ENCODE results near the gene SERPINA9. TPM values are rescaled to one million over a fixed set of nuclear protein-coding genes. Genes with fewer than 3 reads are reported as not detected.

The SERPINA9 gene
- total and polyA plus RNA-seq, 2 of the 8 experiments (the other 6 are each of a cell fraction or from before 2014, with no cell fraction given) = not detected

GRCh38 chr14:94426526-94426925 is 49.5 kb downstream of the SERPINA9 start:
- FAIRE-seq (no peak), DNase-seq (ENCODE audit: low read depth in 1 of 2, low spot score in 2 of 2) (no peak)
- H3K27ac ChIP-seq (ENCODE audit: low read depth, low read length) = no peak overlapping the region
- H3K27me3 ChIP-seq (replicated peaks in 1 of 4; ENCODE audit: control insufficient read depth in 3 of 4, extremely low read depth in 1 of 4, insufficient read depth in 3 of 4, low read length in 3 of 4) = no peaks in the 10 kb centered on the region
- H3K14ac ChIP-seq (ENCODE audit: insufficient read length) = no peak overlapping the region
- no peak overlapping the region for H2AK5ac ChIP-seq (ENCODE audit: low read depth, low read length)
- no peak overlapping the region for H4K8ac ChIP-seq (ENCODE audit: extremely low read depth, insufficient read depth, low read length)
- no peaks in the 10 kb centered on the region for H3K36me3 ChIP-seq (ENCODE audit: control insufficient read depth in 2 of 4, insufficient read depth in 4 of 4, low read length in 3 of 4)
- H2BK120ac ChIP-seq (replicated peaks; ENCODE audit: low read depth, low read length) = no peak overlapping the region
- H3K79me1 ChIP-seq (ENCODE audit: low read depth, low read length) = no peaks in the 10 kb centered on the region
- no peak overlapping the region for H2BK20ac ChIP-seq (ENCODE audit: low read length)
- 0 out of 7 replicates have a peak, but pooled peaks cover 0 to 2% (median 0%) of the 10 kb centered on the region in 4 experiments for H3K4me1 ChIP-seq (replicated peaks in 1 of 4; ENCODE audit: control insufficient read depth in 3 of 4, insufficient read depth in 4 of 4, low read length in 3 of 4)
- no peak overlapping the region for H3K4me2 ChIP-seq (ENCODE audit: insufficient read depth in 1 of 2, low read depth in 2 of 2, low read length in 2 of 2)
- CTCF ChIA-PET (ENCODE audit: partially characterized antibody) = interaction anchor here (0.8 to 4.7 kb wide), 5 partner anchors 10 to 123 kb away, joined by 3 to 25 read pairs (median 5); no protein-coding TSS in a partner anchor
- H3K4me3 ChIP-seq (ENCODE audit: extremely low read depth in 1 of 4, insufficient read depth in 2 of 4, low read depth in 3 of 4, low read length in 4 of 4) = no peak overlapping the region
- H4K91ac ChIP-seq (replicated peaks; ENCODE audit: insufficient read length, low read length) = no peak overlapping the region
- 94% methylated on average over 4 of the region's 4 CpGs; no CpG with 5 or more reads in 1 of the 2 experiments for WGBS, 2 experiments (ENCODE audit: extremely low coverage in 1 of 2, insufficient coverage in 1 of 2, insufficient read length in 1 of 2, insufficient replicate concordance in 2 of 2, low coverage in 1 of 2, low lambda C conversion rate in 2 of 2, missing lambda C conversion rate in 1 of 2)
- POLR2A ChIA-PET (ENCODE audit: partially characterized antibody) = no interaction called here
- no peak overlapping the region for H2BK5ac ChIP-seq (ENCODE audit: low read depth, low read length)
- no peak overlapping the region for H3K18ac ChIP-seq (ENCODE audit: extremely low read depth, low read length)
- H4K5ac ChIP-seq (ENCODE audit: insufficient read length, low read depth, low read length) = no peak overlapping the region
- no peak overlapping the region for H2BK15ac ChIP-seq (ENCODE audit: low read length)
- no peak overlapping the region for H3K23ac ChIP-seq (ENCODE audit: insufficient read length)
- no peaks in the 10 kb centered on the region for H3K23me2 ChIP-seq (ENCODE audit: low read depth, low read length)
- H3K9ac ChIP-seq (replicated peaks in 1 of 4; ENCODE audit: extremely low read depth in 1 of 4, low read depth in 3 of 4, low read length in 3 of 4) = no peak overlapping the region
- H2BK12ac ChIP-seq (ENCODE audit: low read depth, low read length) = no peak overlapping the region
- H3K79me2 ChIP-seq (ENCODE audit: control insufficient read depth in 1 of 2, insufficient read depth in 2 of 2, low read length in 2 of 2) = no peaks in the 10 kb centered on the region
- no peak overlapping the region for H2AFZ ChIP-seq (ENCODE audit: low read length)
- no peak overlapping the region for H3K4ac ChIP-seq (replicated peaks; ENCODE audit: insufficient read length, low read depth, low read length)
- no peak overlapping the region for H3K56ac ChIP-seq (replicated peaks; ENCODE audit: insufficient read length, low read depth, low read length)
- H4K20me1 ChIP-seq (replicated peaks in 1 of 2; ENCODE audit: control insufficient read depth in 1 of 2, insufficient read depth in 2 of 2, low read length in 2 of 2) = no peaks in the 10 kb centered on the region
- no peaks in the 10 kb centered on the region for H3K9me3 ChIP-seq (ENCODE audit: insufficient read depth in 2 of 2, low read depth in 1 of 2, low read length in 1 of 2)
- TF ChIP-seq RXRA (IDR thresholded peaks at IDR 0.05; ENCODE audit: insufficient read depth, low read depth, low read length) (no peak), SAP30 (IDR thresholded peaks at IDR 0.05; ENCODE audit: insufficient read depth, insufficient replicate concordance, low read length) (no peak), RAD21 (IDR thresholded peaks at IDR 0.05 in 1 of 2, conservative IDR thresholded peaks at IDR 0.05 in 1 of 2; ENCODE audit: low read depth in 2 of 2, low read length in 2 of 2) (no peak), ASH2L (IDR thresholded peaks at IDR 0.05; ENCODE audit: low read length) (no peak), POLR2A (IDR thresholded peaks at IDR 0.05; ENCODE audit: control extremely low read depth in 1 of 2, low read depth in 2 of 2, low read length in 2 of 2) (no peak), FOSL1 (IDR thresholded peaks at IDR 0.05; ENCODE audit: insufficient read depth, low read depth, low read length) (no peak), PHF8 (conservative IDR thresholded peaks at IDR 0.05; ENCODE audit: low read depth, low read length) (no peak), KDM1A (IDR thresholded peaks at IDR 0.05; ENCODE audit: borderline replicate concordance, low read length) (no peak), GABPA (IDR thresholded peaks at IDR 0.05; ENCODE audit: borderline replicate concordance, insufficient read depth, low read length) (no peak), E2F6 (IDR thresholded peaks at IDR 0.05) (no peak), RFX5 (IDR thresholded peaks at IDR 0.05; ENCODE audit: borderline replicate concordance, low read depth, low read length) (no peak), CHD1 (IDR thresholded peaks at IDR 0.05; ENCODE audit: low read depth, low read length) (no peak), NANOG (IDR thresholded peaks at IDR 0.05; ENCODE audit: insufficient read depth, low read depth, low read length, poor library complexity, severe bottlenecking) (no peak)

All from H1 (cell line).